ENCODE results near the gene PRKAG2. TPM values are rescaled to one million over a fixed set of nuclear protein-coding genes. Genes with fewer than 3 reads are reported as not detected.

The PRKAG2 gene
- total RNA-seq, 1 donor from 2014 or later: 20.6 TPM

DNA sequence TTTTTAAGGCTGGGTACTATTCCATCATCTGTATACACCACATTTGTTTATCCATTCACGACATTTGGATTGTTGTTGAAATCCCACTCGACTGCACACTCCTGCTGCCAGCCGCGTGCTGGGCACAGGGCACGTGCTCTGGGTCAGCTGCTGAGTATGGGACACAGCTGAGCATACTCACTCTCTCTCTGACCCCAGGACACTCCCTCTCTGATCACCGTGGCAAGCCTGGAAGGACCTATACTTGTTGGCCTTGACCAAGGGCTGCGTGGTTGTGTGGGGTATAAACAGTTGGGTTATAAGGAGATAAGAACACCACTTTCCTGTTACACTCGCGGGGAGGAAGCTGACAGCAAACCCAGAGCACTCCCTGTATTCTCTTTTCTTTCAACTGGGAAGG, 204.2 kb downstream of the PRKAG2 start:
- TF ChIP-seq, protein P1, sequence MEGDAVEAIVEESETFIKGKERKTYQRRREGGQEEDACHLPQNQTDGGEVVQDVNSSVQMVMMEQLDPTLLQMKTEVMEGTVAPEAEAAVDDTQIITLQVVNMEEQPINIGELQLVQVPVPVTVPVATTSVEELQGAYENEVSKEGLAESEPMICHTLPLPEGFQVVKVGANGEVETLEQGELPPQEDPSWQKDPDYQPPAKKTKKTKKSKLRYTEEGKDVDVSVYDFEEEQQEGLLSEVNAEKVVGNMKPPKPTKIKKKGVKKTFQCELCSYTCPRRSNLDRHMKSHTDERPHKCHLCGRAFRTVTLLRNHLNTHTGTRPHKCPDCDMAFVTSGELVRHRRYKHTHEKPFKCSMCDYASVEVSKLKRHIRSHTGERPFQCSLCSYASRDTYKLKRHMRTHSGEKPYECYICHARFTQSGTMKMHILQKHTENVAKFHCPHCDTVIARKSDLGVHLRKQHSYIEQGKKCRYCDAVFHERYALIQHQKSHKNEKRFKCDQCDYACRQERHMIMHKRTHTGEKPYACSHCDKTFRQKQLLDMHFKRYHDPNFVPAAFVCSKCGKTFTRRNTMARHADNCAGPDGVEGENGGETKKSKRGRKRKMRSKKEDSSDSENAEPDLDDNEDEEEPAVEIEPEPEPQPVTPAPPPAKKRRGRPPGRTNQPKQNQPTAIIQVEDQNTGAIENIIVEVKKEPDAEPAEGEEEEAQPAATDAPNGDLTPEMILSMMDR (IDR thresholded peaks at IDR 0.05; ENCODE audit: unreplicated experiment): no peak
- no peak for DNase-seq (ENCODE audit: low spot score, unreplicated experiment)
- peaks cover 8% of the 10 kb centered on the region for H3K4me1 Mint-ChIP-seq (ENCODE audit: low read depth)
- peaks cover 3% of the 10 kb centered on the region for H3K9me3 Mint-ChIP-seq (ENCODE audit: low read depth)
- H3K27ac Mint-ChIP-seq: no peak overlapping the region
- H3K4me3 Mint-ChIP-seq (ENCODE audit: low read depth): no peak overlapping the region
- H3K27me3 Mint-ChIP-seq: peaks cover 6% of the 10 kb centered on the region
- H3K36me3 Mint-ChIP-seq (ENCODE audit: insufficient read depth): no peaks in the 10 kb centered on the region

DNA sequence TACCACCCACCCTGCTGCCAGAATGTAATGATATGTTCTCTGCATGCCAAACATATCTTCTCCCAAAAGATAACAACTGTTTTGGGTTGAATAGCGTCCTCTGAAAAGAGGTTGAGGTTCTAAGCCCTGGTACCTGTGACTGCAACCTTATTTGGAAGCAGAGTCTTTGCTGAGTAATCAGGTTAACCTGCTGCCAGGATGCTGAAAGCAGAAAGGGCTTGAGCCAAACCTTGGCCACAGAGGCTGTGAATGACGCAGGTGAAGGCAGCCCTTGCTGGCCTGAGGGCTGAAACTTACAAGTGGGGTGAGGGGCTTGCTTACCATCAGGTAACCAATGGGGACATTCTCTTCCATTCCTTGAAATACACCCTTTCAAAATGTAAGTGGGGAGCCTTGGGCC, 205.4 kb downstream of the PRKAG2 start:
- TF ChIP-seq, protein P1 (IDR thresholded peaks at IDR 0.05; ENCODE audit: unreplicated experiment): no peak
- Mint-ChIP-seq H3K27me3 (peaks cover 5% of the 10 kb centered on the region), H3K27ac (no peak overlapping the region), H3K9me3 (ENCODE audit: low read depth) (peaks cover 3% of the 10 kb centered on the region), H3K36me3 (ENCODE audit: insufficient read depth) (no peaks in the 10 kb centered on the region), H3K4me1 (ENCODE audit: low read depth) (peaks cover 8% of the 10 kb centered on the region), H3K4me3 (ENCODE audit: low read depth) (no peak overlapping the region)
- DNase-seq (ENCODE audit: low spot score, unreplicated experiment): no peak

DNA sequence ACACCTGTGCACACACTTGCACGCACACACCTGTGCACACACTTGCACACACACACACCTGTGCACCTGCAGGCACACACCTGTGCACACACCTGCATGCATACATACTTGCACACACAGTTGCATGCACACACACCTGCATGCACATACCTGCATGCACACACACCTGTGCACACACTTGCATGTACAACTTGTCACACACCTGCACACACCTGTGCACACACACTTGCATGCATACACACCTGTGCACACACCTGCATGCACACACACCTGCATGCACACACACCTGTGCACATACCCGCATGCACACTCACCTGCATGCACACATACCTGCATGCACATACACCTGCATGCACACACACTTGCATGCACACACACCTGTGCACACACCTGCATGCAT, 207.2 kb downstream of the PRKAG2 start:
- no peak for DNase-seq (ENCODE audit: low spot score, unreplicated experiment)
- no peak overlapping the region for H3K4me3 Mint-ChIP-seq (ENCODE audit: low read depth)
- H3K4me1 Mint-ChIP-seq (ENCODE audit: low read depth): peaks cover 8% of the 10 kb centered on the region
- no peaks in the 10 kb centered on the region for H3K36me3 Mint-ChIP-seq (ENCODE audit: insufficient read depth)
- TF ChIP-seq, protein P1 (IDR thresholded peaks at IDR 0.05; ENCODE audit: unreplicated experiment): no peak
- H3K27ac Mint-ChIP-seq: no peak overlapping the region
- peaks cover 3% of the 10 kb centered on the region for H3K9me3 Mint-ChIP-seq (ENCODE audit: low read depth)
- H3K27me3 Mint-ChIP-seq: peaks cover 5% of the 10 kb centered on the region

DNA sequence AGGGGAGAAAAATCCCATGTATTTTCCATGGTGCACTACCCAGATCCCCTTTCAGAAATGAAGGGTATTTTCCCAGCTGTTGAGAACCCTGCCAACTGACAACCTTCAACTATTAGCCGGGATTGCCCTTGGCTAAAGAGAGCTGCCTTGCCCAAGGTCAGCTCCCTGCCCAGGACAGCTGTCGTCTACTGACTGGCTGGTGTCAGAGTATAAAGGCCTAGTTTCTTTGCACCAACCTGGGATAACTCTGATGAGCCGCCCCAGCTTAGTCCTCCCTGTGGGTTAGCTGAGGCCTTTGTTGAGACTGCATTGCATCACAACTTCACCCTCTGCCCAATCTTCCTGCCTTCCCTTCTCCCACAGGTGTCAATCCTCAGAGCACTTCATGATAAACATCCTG, 210.0 kb downstream of the PRKAG2 start:
- no peaks in the 10 kb centered on the region for H3K36me3 Mint-ChIP-seq (ENCODE audit: insufficient read depth)
- peaks cover 4% of the 10 kb centered on the region for H3K4me1 Mint-ChIP-seq (ENCODE audit: low read depth)
- H3K27me3 Mint-ChIP-seq: peaks cover 3% of the 10 kb centered on the region
- H3K27ac Mint-ChIP-seq: no peak overlapping the region
- TF ChIP-seq, protein P1 (IDR thresholded peaks at IDR 0.05; ENCODE audit: unreplicated experiment): no peak
- H3K4me3 Mint-ChIP-seq (ENCODE audit: low read depth): no peak overlapping the region
- peaks cover 3% of the 10 kb centered on the region for H3K9me3 Mint-ChIP-seq (ENCODE audit: low read depth)
- no peak for DNase-seq (ENCODE audit: low spot score, unreplicated experiment)

DNA sequence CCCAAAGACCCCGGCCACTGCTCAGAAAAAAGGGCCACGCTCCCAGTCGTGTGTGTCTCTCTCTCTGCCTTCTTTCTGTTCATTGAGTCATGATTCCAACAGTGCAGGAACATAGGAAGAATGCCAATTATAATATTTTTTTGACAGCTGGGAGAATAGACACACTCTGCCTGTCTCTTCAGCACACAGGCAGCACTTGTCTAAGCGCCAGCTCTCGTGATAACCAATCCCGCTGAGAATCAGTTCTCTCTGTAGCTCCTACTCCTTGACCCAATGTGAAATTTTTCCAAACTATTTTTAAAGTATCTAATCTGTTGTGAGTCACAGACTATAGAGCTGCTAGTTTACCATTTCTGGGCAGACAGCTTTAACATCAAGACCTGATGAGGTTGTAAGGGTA, 211.5 kb downstream of the PRKAG2 start:
- no peaks in the 10 kb centered on the region for H3K36me3 Mint-ChIP-seq (ENCODE audit: insufficient read depth)
- TF ChIP-seq, protein P1 (IDR thresholded peaks at IDR 0.05; ENCODE audit: unreplicated experiment): no peak
- peaks cover 3% of the 10 kb centered on the region for H3K27me3 Mint-ChIP-seq
- no peak for DNase-seq (ENCODE audit: low spot score, unreplicated experiment)
- peaks cover 3% of the 10 kb centered on the region for H3K9me3 Mint-ChIP-seq (ENCODE audit: low read depth)
- H3K27ac Mint-ChIP-seq: no peak overlapping the region
- no peak overlapping the region for H3K4me3 Mint-ChIP-seq (ENCODE audit: low read depth)
- H3K4me1 Mint-ChIP-seq (ENCODE audit: low read depth): peaks cover 9% of the 10 kb centered on the region
